DOHH2 (cell line): ENCODE data around the gene ANK3.

ENCODE experiments used
- CTCF ChIP-seq: fragments of 200-600 bp; sonication (generic); IDR thresholded peaks from one replicate; pipeline ENCODE4 v1.5.1; 2014; ENCODE audit warnings: antibody characterized with exemption, mild to moderate bottlenecking, low read depth, low read length; ENCODE audit not compliant: poor library complexity, severe bottlenecking
- EZH2phosphoT487 ChIP-seq: fragments of 200-600 bp; sonication (generic); IDR thresholded peaks from 2 replicates; pipeline ENCODE4 v1.6.1; 2017; ENCODE audit warnings: borderline replicate concordance, mild to moderate bottlenecking, antibody characterized with exemption, low read length, moderate library complexity, mixed read lengths

GRCh38 chr10:60135020-60135419 lies 254.7 kb downstream of the ANK3 start:
- no peak for TF ChIP-seq CTCF
- no peak for TF ChIP-seq EZH2phosphoT487
